ENCODE results near the gene SLC22A7.

SLC22A7 gene

GRCh38 chr6:43254138-43254817, 43.8 kb upstream of the SLC22A7 start:
- Histone ChIP-seq H3K4me1 (no peaks in the 10 kb centered on the region), H3K79me2 (no peaks in the 10 kb centered on the region), H3K4me3 (ENCODE audit: low read depth, low read length) (no peak overlapping the region), H3K27me3 (ENCODE audit: control insufficient read depth, insufficient read depth, low read length) (no peaks in the 10 kb centered on the region), H2AFZ (no peak overlapping the region), H3K9me3 (ENCODE audit: control insufficient read depth, low read length) (no peaks in the 10 kb centered on the region), H3K9ac (no peak overlapping the region), H3K36me3 (ENCODE audit: control insufficient read depth, insufficient read depth, low read length) (no peaks in the 10 kb centered on the region), H3K27ac (no peak overlapping the region), H3K4me2 (ENCODE audit: low read length) (no peak overlapping the region)
- TF ChIP-seq, protein P1, sequence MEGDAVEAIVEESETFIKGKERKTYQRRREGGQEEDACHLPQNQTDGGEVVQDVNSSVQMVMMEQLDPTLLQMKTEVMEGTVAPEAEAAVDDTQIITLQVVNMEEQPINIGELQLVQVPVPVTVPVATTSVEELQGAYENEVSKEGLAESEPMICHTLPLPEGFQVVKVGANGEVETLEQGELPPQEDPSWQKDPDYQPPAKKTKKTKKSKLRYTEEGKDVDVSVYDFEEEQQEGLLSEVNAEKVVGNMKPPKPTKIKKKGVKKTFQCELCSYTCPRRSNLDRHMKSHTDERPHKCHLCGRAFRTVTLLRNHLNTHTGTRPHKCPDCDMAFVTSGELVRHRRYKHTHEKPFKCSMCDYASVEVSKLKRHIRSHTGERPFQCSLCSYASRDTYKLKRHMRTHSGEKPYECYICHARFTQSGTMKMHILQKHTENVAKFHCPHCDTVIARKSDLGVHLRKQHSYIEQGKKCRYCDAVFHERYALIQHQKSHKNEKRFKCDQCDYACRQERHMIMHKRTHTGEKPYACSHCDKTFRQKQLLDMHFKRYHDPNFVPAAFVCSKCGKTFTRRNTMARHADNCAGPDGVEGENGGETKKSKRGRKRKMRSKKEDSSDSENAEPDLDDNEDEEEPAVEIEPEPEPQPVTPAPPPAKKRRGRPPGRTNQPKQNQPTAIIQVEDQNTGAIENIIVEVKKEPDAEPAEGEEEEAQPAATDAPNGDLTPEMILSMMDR (IDR thresholded peaks at IDR 0.05), result no peak

GRCh38 chr6:43254846-43255245, 43.2 kb upstream of the SLC22A7 start:
- H2AFZ ChIP-seq, result no peak overlapping the region
- no peak overlapping the region for H3K4me3 ChIP-seq (ENCODE audit: low read depth, low read length)
- H3K9ac ChIP-seq, result no peak overlapping the region
- no peaks in the 10 kb centered on the region for H3K9me3 ChIP-seq (ENCODE audit: control insufficient read depth, low read length)
- H3K4me1 ChIP-seq, result no peaks in the 10 kb centered on the region
- H3K79me2 ChIP-seq, result no peaks in the 10 kb centered on the region
- H3K36me3 ChIP-seq (ENCODE audit: control insufficient read depth, insufficient read depth, low read length), result no peaks in the 10 kb centered on the region
- TF ChIP-seq, protein P1 (IDR thresholded peaks at IDR 0.05), result no peak
- no peak overlapping the region for H3K27ac ChIP-seq
- no peak overlapping the region for H3K4me2 ChIP-seq (ENCODE audit: low read length)
- H3K27me3 ChIP-seq (ENCODE audit: control insufficient read depth, insufficient read depth, low read length), result no peaks in the 10 kb centered on the region

GRCh38 chr6:43255408-43256054, 42.5 kb upstream of the SLC22A7 start:
- H2AFZ ChIP-seq, result no peak overlapping the region
- no peaks in the 10 kb centered on the region for H3K4me1 ChIP-seq
- TF ChIP-seq, protein P1 (IDR thresholded peaks at IDR 0.05), result no peak
- H3K9me3 ChIP-seq (ENCODE audit: control insufficient read depth, low read length), result no peaks in the 10 kb centered on the region
- no peak overlapping the region for H3K4me3 ChIP-seq (ENCODE audit: low read depth, low read length)
- no peaks in the 10 kb centered on the region for H3K27me3 ChIP-seq (ENCODE audit: control insufficient read depth, insufficient read depth, low read length)
- H3K36me3 ChIP-seq (ENCODE audit: control insufficient read depth, insufficient read depth, low read length), result no peaks in the 10 kb centered on the region
- H3K79me2 ChIP-seq, result no peaks in the 10 kb centered on the region
- H3K4me2 ChIP-seq (ENCODE audit: low read length), result no peak overlapping the region
- H3K9ac ChIP-seq, result no peak overlapping the region
- H3K27ac ChIP-seq, result no peak overlapping the region

GRCh38 chr6:43256670-43257366, 41.2 kb upstream of the SLC22A7 start:
- Histone ChIP-seq H3K4me1 (no peaks in the 10 kb centered on the region), H3K9me3 (ENCODE audit: control insufficient read depth, low read length) (no peaks in the 10 kb centered on the region), H3K4me3 (ENCODE audit: low read depth, low read length) (no peak overlapping the region), H2AFZ (no peak overlapping the region), H3K36me3 (ENCODE audit: control insufficient read depth, insufficient read depth, low read length) (no peaks in the 10 kb centered on the region), H3K79me2 (no peaks in the 10 kb centered on the region), H3K4me2 (ENCODE audit: low read length) (no peak overlapping the region), H3K9ac (no peak overlapping the region), H3K27me3 (ENCODE audit: control insufficient read depth, insufficient read depth, low read length) (no peaks in the 10 kb centered on the region), H3K27ac (no peak overlapping the region)
- TF ChIP-seq, protein P1 (IDR thresholded peaks at IDR 0.05), result no peak

All from parathyroid adenoma (tissue), 2 donors.